Lung (tissue), 12 donors: ENCODE measurements around the gene ADAP1. TPM values are rescaled to one million over a fixed set of nuclear protein-coding genes. Genes with fewer than 3 reads are reported as not detected.

Experiments used
- ATAC-seq: fragments of 200-7000 bp; cut with Tn5 transposase; one replicate; pipeline ENCODE4 v1.9.1; 2020; ENCODE audit warnings: moderate number of reproducible peaks; ENCODE audit not compliant: insufficient read depth, low FRiP score
- DNase-seq, 3 donors: peaks; one replicate each; pipeline ENCODE4 v3.0.0-alpha.2; 2013 to 2017
- H3K27ac ChIP-seq, 2 donors: one replicate each; pipeline ENCODE4 v1.5.1; 2013; ENCODE audit warnings: mild to moderate bottlenecking in 2 of 2, moderate library complexity in 2 of 2, control low read depth in 1 of 2, inconsistent platforms in 1 of 2, low read depth in 1 of 2, low read length in 1 of 2
- H3K27me3 ChIP-seq, 3 donors: one replicate each; pipeline ENCODE4 v1.5.1; 2013; ENCODE audit warnings: low read length in 2 of 3; ENCODE audit not compliant: control insufficient read depth in 3 of 3, insufficient read depth in 3 of 3
- H3K36me3 ChIP-seq, 4 donors: one replicate each; pipeline ENCODE4 v1.5.1; 2013; ENCODE audit warnings: low read length in 4 of 4, mild to moderate bottlenecking in 1 of 4, moderate library complexity in 1 of 4; ENCODE audit not compliant: control insufficient read depth in 4 of 4, insufficient read depth in 4 of 4
- H3K4me1 ChIP-seq, 5 donors: one replicate each; pipeline ENCODE4 v1.5.1; 2013; ENCODE audit warnings: low read length in 5 of 5, mild to moderate bottlenecking in 2 of 5, moderate library complexity in 1 of 5; ENCODE audit not compliant: control insufficient read depth in 5 of 5, insufficient read depth in 5 of 5
- H3K4me3 ChIP-seq: one replicate; pipeline ENCODE4 v1.5.1; 2013; ENCODE audit warnings: mild to moderate bottlenecking, control low read depth, moderate library complexity
- H3K9ac ChIP-seq, 2 donors: one replicate each; pipeline ENCODE4 v1.5.1; 2013; ENCODE audit warnings: low read length in 2 of 2, control low read depth in 1 of 2; ENCODE audit not compliant: insufficient read depth in 1 of 2
- H3K9me3 ChIP-seq, 4 donors: one replicate each; pipeline ENCODE4 v1.5.1; 2013; ENCODE audit warnings: low read length in 3 of 4, mild to moderate bottlenecking in 1 of 4, moderate library complexity in 1 of 4; ENCODE audit not compliant: control insufficient read depth in 4 of 4, insufficient read depth in 3 of 4
- CTCF ChIP-seq: IDR thresholded peaks from 2 replicates; pipeline ENCODE4 v1.5.1; 2012; ENCODE audit warnings: mild to moderate bottlenecking; ENCODE audit errors: control extremely low read depth, extremely low read depth
- WGBS, 2 donors: extraction: QIAGEN DNeasy Blood & Tissue Kit; methylation state at CpG; one replicate each; pipeline ENCODE4 v1.1.7; 2013; 5-methylcytosine and 5-hydroxymethylcytosine counted together
- polyA plus RNA-seq, 2 donors: library from polyadenylated mRNA; stranded (reverse); fragments of 200-250 nt; gene quantifications; one replicate each; pipeline ENCODE4 v1.2.1, GENCODE V29; 2013
- total RNA-seq, 2 donors: library from RNA; depleted of rRNA in 1 of 2; stranded (reverse); fragments of >200 nt in 1 of 2; gene quantifications; one replicate each; pipeline ENCODE4 v1.2.1, GENCODE V29; 2014 to 2021
- donor health status: control.
- donor health status: control.
- donor health status: Bipolar disorder and iron deficiency.
- donor health status: healthy.
- donor health status: DM: yes; HTN: yes; CAD: no.

The ADAP1 gene
- total and polyA plus RNA-seq, 4 donors = 11.5 to 39.0 (median 32.6) TPM

GRCh38 chr7:985127-985416 lies 30.6 kb upstream of the ADAP1 start:
- Histone ChIP-seq H3K9me3 (no peaks in the 10 kb centered on the region), H3K27me3 (no peaks in the 10 kb centered on the region), H3K27ac (no peak overlapping the region), H3K4me3 (no peak overlapping the region), H3K36me3 (no peaks in the 10 kb centered on the region), H3K4me1 (peaks cover 0 to 14% (median 0%) of the 10 kb centered on the region in 5 donors), H3K9ac (no peak overlapping the region)
- 84 to 88% methylated on average over 10 to 16 of the region's 16 CpGs for WGBS, 2 donors
- TF ChIP-seq CTCF = no peak
- DNase-seq (no peak), ATAC-seq (no peak)

- Histone ChIP-seq H3K9me3 (no peaks in the 10 kb centered on the region), H3K27ac (no peak overlapping the region), H3K4me3 (no peak overlapping the region), H3K27me3 (no peaks in the 10 kb centered on the region), H3K4me1 (peaks cover 0 to 14% (median 0%) of the 10 kb centered on the region in 5 donors), H3K9ac (no peak overlapping the region), H3K36me3 (no peaks in the 10 kb centered on the region)
- WGBS, 2 donors = 84 to 87% methylated on average over 36 to 39 of the region's 39 CpGs
- DNase-seq (no peak), ATAC-seq (no peak)
- no peak for TF ChIP-seq CTCF
Measured at GRCh38 chr7:984361-985126, 30.1 kb upstream of the ADAP1 start.

- H3K27ac ChIP-seq = no peak overlapping the region
- no peak for TF ChIP-seq CTCF
- H3K4me3 ChIP-seq = no peak overlapping the region
- H3K36me3 ChIP-seq = no peaks in the 10 kb centered on the region
- no peaks in the 10 kb centered on the region for H3K9me3 ChIP-seq
- DNase-seq = no peak
- 86 to 88% methylated on average over 20 of the region's 20 CpGs for WGBS, 2 donors
- H3K4me1 ChIP-seq = peaks cover 0 to 14% (median 0%) of the 10 kb centered on the region in 5 donors
- H3K27me3 ChIP-seq = no peaks in the 10 kb centered on the region
- no peak for ATAC-seq
- no peak overlapping the region for H3K9ac ChIP-seq
Measured at GRCh38 chr7:983616-984071, 29.2 kb upstream of the ADAP1 start.
